RWPE2 (cell line): Measurements from ENCODE around the gene TPGS2.

Experiments used
- ATAC-seq: fragments of 200-7000 bp; cut with Tn5 transposase; 3 replicates; pipeline ENCODE4 v1.9.1; 2021; ENCODE audit warnings: low read depth
- DNase-seq: peaks from one replicate; pipeline ENCODE4 v3.0.0-alpha.2; 2020; ENCODE audit warnings: low spot score
- H3K27ac ChIP-seq: fragments of 450-650 bp; 2 replicates; pipeline ENCODE4 v1.5.1; 2017; ENCODE audit warnings: mild to moderate bottlenecking; ENCODE audit not compliant: poor library complexity, severe bottlenecking
- H3K27me3 ChIP-seq: fragments of 250-450 bp; sonication (Bioruptor Pico); 2 replicates; pipeline ENCODE4 v1.5.1; 2021; ENCODE audit warnings: mild to moderate bottlenecking, moderate library complexity; ENCODE audit not compliant: insufficient read depth, poor library complexity, severe bottlenecking
- H3K36me3 ChIP-seq: fragments of 250-450 bp; sonication (Bioruptor Pico); 2 replicates; pipeline ENCODE4 v1.5.1; 2020; ENCODE audit warnings: low read depth, mild to moderate bottlenecking, moderate library complexity
- H3K4me1 ChIP-seq: fragments of 250-450 bp; sonication (Bioruptor Pico); 2 replicates; pipeline ENCODE4 v1.5.1; 2021; ENCODE audit warnings: mild to moderate bottlenecking, moderate library complexity; ENCODE audit not compliant: insufficient read depth, poor library complexity, severe bottlenecking
- H3K4me3 ChIP-seq: fragments of 250-450 bp; sonication (Bioruptor Pico); 2 replicates; pipeline ENCODE4 v1.5.1; 2021; ENCODE audit warnings: mild to moderate bottlenecking, moderate library complexity; ENCODE audit not compliant: severe bottlenecking
- H3K9me3 ChIP-seq: fragments of 250-450 bp; sonication (Bioruptor Pico); 2 replicates; pipeline ENCODE4 v1.5.1; 2021; ENCODE audit warnings: mild to moderate bottlenecking, moderate library complexity; ENCODE audit not compliant: severe bottlenecking
- TF ChIP-seq, protein P1 (sequence below): fragments of 450-650 bp; IDR thresholded peaks from one replicate; pipeline ENCODE4 v1.5.1; 2017; ENCODE audit warnings: mild to moderate bottlenecking, moderate library complexity; ENCODE audit not compliant: poor library complexity, severe bottlenecking

TPGS2 gene

DNA sequence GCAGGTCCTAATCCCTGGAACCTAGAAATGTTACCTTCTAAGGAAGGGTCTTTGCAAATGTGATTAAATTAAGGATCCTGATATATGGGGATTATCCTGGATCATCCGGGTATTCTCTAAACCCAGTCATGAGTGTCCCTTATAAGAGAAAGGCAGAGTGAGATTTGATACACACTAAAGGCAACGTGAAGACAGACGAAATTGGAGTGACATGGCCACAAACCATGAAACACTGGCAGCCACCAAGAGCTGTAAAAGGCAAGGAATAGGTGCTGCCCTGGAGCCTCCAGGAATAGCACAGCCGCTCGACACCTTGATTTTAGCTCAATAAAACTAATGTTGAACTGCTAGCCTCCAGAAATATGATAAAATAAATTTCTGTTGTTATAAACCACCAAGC lies 45.0 kb downstream of the TPGS2 start:
- Histone ChIP-seq H3K27ac (no peak overlapping the region), H3K4me3 (no peak overlapping the region), H3K9me3 (no peaks in the 10 kb centered on the region), H3K27me3 (no peaks in the 10 kb centered on the region), H3K4me1 (peaks cover 4% of the 10 kb centered on the region), H3K36me3 (peaks cover 13% of the 10 kb centered on the region)
- TF ChIP-seq, protein P1, sequence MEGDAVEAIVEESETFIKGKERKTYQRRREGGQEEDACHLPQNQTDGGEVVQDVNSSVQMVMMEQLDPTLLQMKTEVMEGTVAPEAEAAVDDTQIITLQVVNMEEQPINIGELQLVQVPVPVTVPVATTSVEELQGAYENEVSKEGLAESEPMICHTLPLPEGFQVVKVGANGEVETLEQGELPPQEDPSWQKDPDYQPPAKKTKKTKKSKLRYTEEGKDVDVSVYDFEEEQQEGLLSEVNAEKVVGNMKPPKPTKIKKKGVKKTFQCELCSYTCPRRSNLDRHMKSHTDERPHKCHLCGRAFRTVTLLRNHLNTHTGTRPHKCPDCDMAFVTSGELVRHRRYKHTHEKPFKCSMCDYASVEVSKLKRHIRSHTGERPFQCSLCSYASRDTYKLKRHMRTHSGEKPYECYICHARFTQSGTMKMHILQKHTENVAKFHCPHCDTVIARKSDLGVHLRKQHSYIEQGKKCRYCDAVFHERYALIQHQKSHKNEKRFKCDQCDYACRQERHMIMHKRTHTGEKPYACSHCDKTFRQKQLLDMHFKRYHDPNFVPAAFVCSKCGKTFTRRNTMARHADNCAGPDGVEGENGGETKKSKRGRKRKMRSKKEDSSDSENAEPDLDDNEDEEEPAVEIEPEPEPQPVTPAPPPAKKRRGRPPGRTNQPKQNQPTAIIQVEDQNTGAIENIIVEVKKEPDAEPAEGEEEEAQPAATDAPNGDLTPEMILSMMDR: no peak
- DNase-seq (no peak), ATAC-seq (no peak)

DNA sequence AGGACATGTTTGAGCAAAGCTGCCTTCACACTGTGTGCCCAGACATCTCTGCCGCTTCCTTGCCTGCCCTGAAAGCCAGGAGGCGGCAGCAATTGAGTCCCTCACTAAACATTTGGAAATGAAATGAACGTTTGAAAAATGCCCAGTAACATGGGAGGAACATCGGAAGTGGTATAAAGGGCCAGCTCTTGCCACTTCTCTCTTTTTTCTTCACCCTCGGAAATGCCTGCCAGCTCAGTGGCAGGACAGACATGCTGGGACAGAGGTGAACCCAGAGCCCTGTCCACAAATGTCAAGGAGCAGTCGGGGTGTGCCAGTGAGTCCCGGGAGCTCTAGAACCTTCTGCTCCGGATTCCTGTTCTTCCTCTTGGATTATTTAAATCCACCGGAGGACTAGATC lies 46.1 kb downstream of the TPGS2 start:
- Histone ChIP-seq H3K36me3 (peaks cover 13% of the 10 kb centered on the region), H3K27ac (no peak overlapping the region), H3K9me3 (no peaks in the 10 kb centered on the region), H3K27me3 (no peaks in the 10 kb centered on the region), H3K4me3 (no peak overlapping the region), H3K4me1 (peaks cover 4% of the 10 kb centered on the region)
- TF ChIP-seq, protein P1: no peak
- no peak for ATAC-seq
- no peak for DNase-seq

DNA sequence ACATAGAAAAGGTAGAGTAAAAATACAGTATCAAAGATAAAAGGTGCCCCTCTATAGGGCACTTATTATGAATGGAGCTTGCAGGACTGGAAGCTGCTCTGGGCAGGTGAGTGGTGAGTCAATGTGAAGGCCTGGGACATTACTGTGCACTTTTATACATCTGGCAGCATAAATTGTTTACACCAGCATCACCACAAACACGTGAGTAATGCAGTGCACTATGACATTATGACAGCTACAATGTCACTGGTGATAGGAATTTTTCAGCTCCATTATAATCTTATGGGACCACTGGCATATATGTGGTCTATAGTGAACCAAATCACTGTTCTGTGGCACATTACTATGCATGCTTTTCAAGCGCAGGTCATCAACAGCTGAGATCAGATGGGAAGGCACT lies 48.1 kb downstream of the TPGS2 start:
- Histone ChIP-seq H3K27me3 (no peaks in the 10 kb centered on the region), H3K27ac (no peak overlapping the region), H3K36me3 (peaks cover 13% of the 10 kb centered on the region), H3K4me3 (no peak overlapping the region), H3K9me3 (no peaks in the 10 kb centered on the region), H3K4me1 (no peaks in the 10 kb centered on the region)
- DNase-seq (no peak), ATAC-seq (no peak)
- TF ChIP-seq, protein P1: no peak

DNA sequence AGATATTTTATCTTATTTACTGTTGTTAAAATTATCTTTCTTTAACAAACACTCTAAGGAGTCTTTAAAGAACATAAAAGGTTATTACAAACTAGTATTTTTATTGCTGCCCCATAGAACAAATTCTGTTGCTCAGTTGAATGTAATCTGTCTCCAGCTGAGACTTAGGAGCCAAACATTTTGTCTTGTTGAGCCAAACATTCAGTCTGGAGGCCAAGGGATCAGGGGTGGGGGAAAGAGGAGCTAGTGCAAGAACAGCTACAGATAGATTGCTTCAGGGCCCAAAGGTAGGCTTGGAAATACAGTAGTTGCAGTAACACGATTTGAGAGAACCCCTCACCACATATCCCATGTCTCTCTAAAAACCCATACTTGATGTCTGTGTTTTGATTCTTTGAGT lies 51.2 kb downstream of the TPGS2 start:
- H3K27ac ChIP-seq: no peak overlapping the region
- DNase-seq (no peak), ATAC-seq (no peak)
- H3K36me3 ChIP-seq: peaks cover 13% of the 10 kb centered on the region
- TF ChIP-seq, protein P1: no peak
- no peaks in the 10 kb centered on the region for H3K4me1 ChIP-seq
- no peaks in the 10 kb centered on the region for H3K9me3 ChIP-seq
- no peaks in the 10 kb centered on the region for H3K27me3 ChIP-seq
- no peak overlapping the region for H3K4me3 ChIP-seq

DNA sequence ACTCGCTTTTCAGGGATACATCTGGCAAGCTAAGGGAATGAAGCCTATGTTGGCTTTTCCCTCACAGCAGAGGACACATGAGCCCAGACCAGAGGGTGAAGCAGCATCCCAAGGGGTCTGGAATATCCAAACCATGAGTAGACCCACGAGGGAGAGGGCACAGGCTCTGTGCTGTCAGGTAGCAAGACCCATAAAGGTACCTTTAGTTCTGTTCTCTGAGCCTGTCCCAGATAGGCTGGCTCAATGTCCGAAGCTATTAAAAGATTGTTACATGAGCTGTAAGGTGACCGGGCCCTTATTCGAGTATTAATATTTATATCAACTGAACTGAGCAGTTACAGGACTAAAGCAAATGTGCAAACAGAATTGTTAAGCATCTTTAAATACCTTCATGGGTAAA lies 52.2 kb downstream of the TPGS2 start:
- Histone ChIP-seq H3K4me3 (no peak overlapping the region), H3K36me3 (peaks cover 13% of the 10 kb centered on the region), H3K27ac (no peak overlapping the region), H3K27me3 (no peaks in the 10 kb centered on the region), H3K4me1 (no peaks in the 10 kb centered on the region), H3K9me3 (no peaks in the 10 kb centered on the region)
- TF ChIP-seq, protein P1: no peak
- ATAC-seq (no peak), DNase-seq (no peak)
